ENCODE results near the gene MAML3. TPM values are rescaled to one million over a fixed set of nuclear protein-coding genes. Genes with fewer than 3 reads are reported as not detected.

The MAML3 gene
- total and polyA plus RNA-seq, 8 donors = 5.8 to 18.7 (median 16.7) TPM

DNA sequence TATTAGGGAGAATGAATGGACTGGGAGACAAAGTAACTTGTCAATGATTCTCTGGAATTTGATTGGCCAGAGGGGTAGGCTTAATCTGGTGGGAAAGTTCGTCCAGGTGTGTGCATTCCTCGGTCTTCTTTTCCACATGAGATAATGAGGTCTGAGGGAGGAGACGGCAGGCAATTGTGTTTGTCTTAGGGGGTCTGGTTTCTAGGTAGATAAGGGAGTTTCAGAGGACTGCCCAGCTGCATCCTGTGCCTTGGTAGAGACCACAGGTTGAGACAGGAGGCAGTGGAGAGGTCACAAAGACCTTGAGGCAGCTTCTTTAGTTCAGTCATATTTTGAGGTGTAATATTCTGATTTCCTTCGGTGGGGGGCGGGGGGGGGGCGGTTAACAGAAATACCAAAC lies 484.1 kb downstream of the MAML3 start:
- TF ChIP-seq, protein P1, sequence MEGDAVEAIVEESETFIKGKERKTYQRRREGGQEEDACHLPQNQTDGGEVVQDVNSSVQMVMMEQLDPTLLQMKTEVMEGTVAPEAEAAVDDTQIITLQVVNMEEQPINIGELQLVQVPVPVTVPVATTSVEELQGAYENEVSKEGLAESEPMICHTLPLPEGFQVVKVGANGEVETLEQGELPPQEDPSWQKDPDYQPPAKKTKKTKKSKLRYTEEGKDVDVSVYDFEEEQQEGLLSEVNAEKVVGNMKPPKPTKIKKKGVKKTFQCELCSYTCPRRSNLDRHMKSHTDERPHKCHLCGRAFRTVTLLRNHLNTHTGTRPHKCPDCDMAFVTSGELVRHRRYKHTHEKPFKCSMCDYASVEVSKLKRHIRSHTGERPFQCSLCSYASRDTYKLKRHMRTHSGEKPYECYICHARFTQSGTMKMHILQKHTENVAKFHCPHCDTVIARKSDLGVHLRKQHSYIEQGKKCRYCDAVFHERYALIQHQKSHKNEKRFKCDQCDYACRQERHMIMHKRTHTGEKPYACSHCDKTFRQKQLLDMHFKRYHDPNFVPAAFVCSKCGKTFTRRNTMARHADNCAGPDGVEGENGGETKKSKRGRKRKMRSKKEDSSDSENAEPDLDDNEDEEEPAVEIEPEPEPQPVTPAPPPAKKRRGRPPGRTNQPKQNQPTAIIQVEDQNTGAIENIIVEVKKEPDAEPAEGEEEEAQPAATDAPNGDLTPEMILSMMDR (IDR thresholded peaks at IDR 0.05) = no peak
- no peak for ATAC-seq
- Histone ChIP-seq H3K4me1 (peaks cover 5 to 26% of the 10 kb centered on the region in 2 donors), H3K27ac (no peak overlapping the region), H3K9me3 (no peaks in the 10 kb centered on the region), H3K36me3 (peaks cover 0 to 4% of the 10 kb centered on the region in 2 donors), H3K27me3 (no peaks in the 10 kb centered on the region), H3K4me3 (no peak overlapping the region)
- intact Hi-C loops (cut with DNase I) = no loop called here
- no peak for DNase-seq

DNA sequence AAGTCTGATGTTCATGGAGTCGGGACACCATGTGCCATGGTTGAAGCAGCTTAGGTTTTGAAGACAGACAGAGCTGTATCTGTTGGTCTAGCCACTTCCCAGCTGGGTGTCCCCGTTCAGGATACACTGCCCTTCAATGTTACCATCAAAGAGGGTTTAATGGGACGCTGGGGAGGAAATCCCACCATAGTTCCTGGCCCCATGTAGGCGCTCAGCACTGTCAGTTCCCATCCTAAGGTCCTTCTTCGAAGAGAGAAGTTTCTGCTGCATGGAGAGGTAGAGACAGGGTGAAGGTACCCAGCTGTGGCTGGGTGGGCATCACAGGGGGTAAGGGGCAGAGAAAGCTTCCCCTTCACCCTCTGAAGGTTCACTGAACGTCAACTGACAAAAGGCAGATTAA lies 484.6 kb downstream of the MAML3 start:
- Histone ChIP-seq H3K4me1 (peaks cover 5 to 23% of the 10 kb centered on the region in 2 donors), H3K9me3 (no peaks in the 10 kb centered on the region), H3K36me3 (peaks cover 0 to 4% of the 10 kb centered on the region in 2 donors), H3K4me3 (no peak overlapping the region), H3K27ac (no peak overlapping the region), H3K27me3 (no peaks in the 10 kb centered on the region)
- no peak for ATAC-seq
- intact Hi-C loops (cut with DNase I) = no loop called here
- DNase-seq = no peak
- TF ChIP-seq, protein P1 (IDR thresholded peaks at IDR 0.05) = no peak

DNA sequence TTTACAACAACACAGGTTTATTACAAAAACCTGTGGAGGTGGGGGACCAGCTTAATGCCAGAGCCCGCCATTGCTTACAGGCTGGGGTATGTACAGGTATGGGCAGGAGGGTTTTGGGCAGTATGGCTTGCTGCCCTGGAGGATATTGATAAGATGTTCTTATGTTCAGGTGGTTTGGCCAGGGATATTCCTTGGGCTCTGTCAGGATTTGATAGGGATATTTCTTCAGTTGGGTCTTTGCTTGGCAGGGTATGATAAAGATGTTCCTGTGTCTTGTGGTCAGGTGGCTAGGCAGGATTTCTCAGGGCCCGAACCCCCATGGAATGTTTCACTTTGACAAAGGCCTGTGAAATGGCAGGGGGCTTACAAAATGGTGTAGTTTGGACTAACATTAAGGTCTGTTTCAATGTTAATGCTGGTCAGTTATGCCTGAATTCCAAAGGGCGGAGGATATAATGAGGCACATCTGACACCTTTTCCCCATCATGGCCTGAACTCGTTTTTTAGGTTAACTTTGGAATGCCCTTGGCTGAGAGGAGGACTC lies 485.3 kb downstream of the MAML3 start:
- peaks cover 0 to 4% of the 10 kb centered on the region in 2 donors for H3K36me3 ChIP-seq
- H3K9me3 ChIP-seq = no peaks in the 10 kb centered on the region
- ATAC-seq = no peak
- intact Hi-C loops (cut with DNase I) = no loop called here
- H3K4me1 ChIP-seq = peaks cover 5 to 23% of the 10 kb centered on the region in 2 donors
- DNase-seq = no peak
- TF ChIP-seq, protein P1 (IDR thresholded peaks at IDR 0.05) = no peak
- H3K27me3 ChIP-seq = no peaks in the 10 kb centered on the region
- H3K27ac ChIP-seq = no peak overlapping the region
- no peak overlapping the region for H3K4me3 ChIP-seq

- H3K36me3 ChIP-seq = peaks cover 0 to 4% of the 10 kb centered on the region in 2 donors
- H3K4me1 ChIP-seq = peaks cover 5 to 23% of the 10 kb centered on the region in 2 donors
- DNase-seq (no peak), ATAC-seq (no peak)
- H3K4me3 ChIP-seq = no peak overlapping the region
- intact Hi-C loops (cut with DNase I) = no loop called here
- TF ChIP-seq, protein P1 (IDR thresholded peaks at IDR 0.05) = no peak
- no peak overlapping the region for H3K27ac ChIP-seq
- no peaks in the 10 kb centered on the region for H3K9me3 ChIP-seq
- no peaks in the 10 kb centered on the region for H3K27me3 ChIP-seq
These were observed 485.9 kb downstream of the MAML3 start for GRCh38 chr4:139668036-139668435.

Other genes with a start within 250 kb of the MAML3 start
- gene SCOC, start 219.5 kb upstream of the MAML3 start, total RNA-seq = 10 to 100 TPM; 43.9 to 49.3 TPM
- gene SCOC, start 219.5 kb upstream of the MAML3 start, polyA plus RNA-seq (ENCODE audit: insufficient read length in 6 of 6) = 10 to 100 TPM; 81.1 to 91.5 (median 86.0) TPM